Sigmoid colon (tissue), 7 donors: ENCODE measurements around the gene ARGLU1. TPM values are rescaled to one million over a fixed set of nuclear protein-coding genes. Genes with fewer than 3 reads are reported as not detected.

Experiments
- DNase-seq: peaks from one replicate; pipeline ENCODE4 v3.0.0-alpha.2; 2019
- H3K27ac ChIP-seq, 4 donors: fragments of 200-600 bp; sonication (generic); one replicate each; pipeline ENCODE4 v1.5.1; 2016 to 2019; ENCODE audit warnings: mild to moderate bottlenecking in 1 of 4
- H3K27me3 ChIP-seq, 3 donors: fragments of 200-600 bp; sonication (generic); one replicate each; pipeline ENCODE4 v1.5.1; 2019; ENCODE audit warnings: mild to moderate bottlenecking in 1 of 3
- H3K36me3 ChIP-seq, 4 donors: fragments of 200-600 bp; sonication (generic); one replicate each; pipeline ENCODE4 v1.5.1; 2016 to 2019
- H3K4me1 ChIP-seq, 4 donors: fragments of 200-600 bp; sonication (generic); one replicate each; pipeline ENCODE4 v1.5.1; 2017 to 2019
- H3K4me3 ChIP-seq, 4 donors: fragments of 200-600 bp; sonication (generic); one replicate each; pipeline ENCODE4 v1.5.1; 2017 to 2019; ENCODE audit warnings: mild to moderate bottlenecking in 2 of 4, moderate library complexity in 1 of 4
- H3K9me3 ChIP-seq, 4 donors: fragments of 200-600 bp in 3 of 4; sonication (generic) in 3 of 4; one replicate each; pipeline versions ENCODE4 v1.5.1 to v1.6.1; 2013 to 2019
- CTCF ChIP-seq, 4 experiments: fragments of 450-650 bp in 3 of 4; fragments of 200-600 bp in 1 of 4; IDR thresholded peaks; one replicate each; pipeline ENCODE4 v1.5.1; 2016 to 2019; ENCODE audit warnings: antibody characterized with exemption in 4 of 4, mild to moderate bottlenecking in 3 of 4, moderate library complexity in 2 of 4
- EP300 ChIP-seq, 4 donors: sonication (generic); formaldehyde crosslinking; IDR thresholded peaks; one replicate each; pipeline ENCODE4 v1.6.1; 2017; ENCODE audit warnings: antibody characterized with exemption in 4 of 4
- POLR2A ChIP-seq, 2 donors: fragments of 450-650 bp; IDR thresholded peaks; one replicate each; pipeline ENCODE4 v1.6.1; 2016; ENCODE audit warnings: antibody characterized with exemption in 2 of 2, mild to moderate bottlenecking in 2 of 2, moderate library complexity in 2 of 2
- POLR2AphosphoS5 ChIP-seq, 4 donors: sonication (generic); formaldehyde crosslinking; IDR thresholded peaks; one replicate each; pipeline ENCODE4 v1.6.1; 2017; ENCODE audit warnings: antibody characterized with exemption in 4 of 4
- WGBS, 2 donors: extraction: QIAGEN DNeasy Blood & Tissue Kit; methylation state at CpG; one replicate each; pipeline ENCODE4 v1.1.7; 2013; 5-methylcytosine and 5-hydroxymethylcytosine counted together
- intact Hi-C: fragments of 100-400 bp; cut with DNase I; formaldehyde crosslinking; loops from one replicate; pipeline ENCODE4 v1.15.1; 2023
- polyA plus RNA-seq, 3 donors: library from polyadenylated mRNA; stranded (reverse); fragments of 200-250 nt; gene quantifications; one replicate each; pipeline ENCODE4 v1.2.3, GENCODE V29; 2013
- total RNA-seq, 4 donors: library from RNA; depleted of rRNA; stranded (reverse); fragments of >200 nt; gene quantifications; one replicate each; pipeline ENCODE4 v1.1.0, GENCODE V29; 2016
- donor health status: healthy with polysubstance abuse.
- donor health status: Bipolar disorder and iron deficiency.
- donor health status: healthy.

The ARGLU1 gene
- total and polyA plus RNA-seq, 7 donors = 7.8 to 196 (median 88.1) TPM

DNA sequence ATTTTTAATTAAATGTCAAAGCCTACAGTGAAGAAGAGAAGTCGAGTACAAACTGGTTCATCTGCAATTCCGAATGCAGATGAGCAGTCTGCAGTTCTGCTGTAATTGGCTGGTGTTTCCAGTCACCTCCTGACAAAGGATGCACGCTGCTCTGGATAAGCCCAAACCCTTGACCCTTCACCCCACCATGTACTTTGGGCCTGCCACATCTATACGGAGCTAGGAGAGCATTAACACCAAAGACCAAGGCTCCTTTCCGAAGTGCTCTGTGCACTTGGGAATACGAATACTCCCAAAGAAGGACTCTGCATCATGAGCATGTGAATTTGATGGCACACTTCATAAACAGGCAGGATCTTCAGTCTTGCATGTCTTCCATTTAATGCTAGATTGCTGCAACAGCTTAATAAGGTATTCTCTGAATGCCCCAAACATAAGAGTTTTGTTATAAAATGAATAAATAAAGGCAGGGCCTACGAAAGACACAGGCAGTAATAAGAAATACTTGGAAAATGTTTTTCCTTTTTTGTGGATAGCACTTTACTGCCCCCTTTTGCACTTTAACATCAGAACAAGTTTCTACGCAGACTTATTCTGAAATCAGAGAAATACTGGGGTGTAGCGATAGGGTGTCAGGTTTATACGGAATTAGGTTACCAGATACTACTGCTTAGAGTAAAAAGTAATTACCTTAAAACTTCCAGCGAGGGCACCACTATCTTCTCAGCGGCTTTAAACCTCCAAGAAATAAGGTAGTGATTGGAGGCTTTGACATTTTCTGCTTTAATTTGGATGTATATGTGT is 47.5 kb downstream of the ARGLU1 start:
- no peaks in the 10 kb centered on the region for H3K9me3 ChIP-seq
- H3K27ac ChIP-seq = peak overlapping the region in 2 of 4 donors; percentile 23
- WGBS, 2 donors = 30 to 70% methylated on average over 12 of the region's 12 CpGs
- no peaks in the 10 kb centered on the region for H3K36me3 ChIP-seq
- H3K4me1 ChIP-seq = peaks cover 0 to 78% (median 45%) of the 10 kb centered on the region in 4 donors
- no peaks in the 10 kb centered on the region for H3K27me3 ChIP-seq
- no peak for TF ChIP-seq POLR2A (IDR thresholded peaks at IDR 0.05)
- no peak for TF ChIP-seq EP300 (IDR thresholded peaks at IDR 0.05)
- TF ChIP-seq POLR2AphosphoS5 (IDR thresholded peaks at IDR 0.05) = no peak
- TF ChIP-seq CTCF (IDR thresholded peaks at IDR 0.05) = peak in 3 of 4 experiments; percentile 33 to 56 (median 36)
- intact Hi-C loops = no loop called here
- no peak overlapping the region for H3K4me3 ChIP-seq
- no peak for DNase-seq

GRCh38 chr13:106518512-106518911 is 49.4 kb downstream of the ARGLU1 start:
- TF ChIP-seq POLR2AphosphoS5 (IDR thresholded peaks at IDR 0.05) = no peak
- H3K27me3 ChIP-seq = no peaks in the 10 kb centered on the region
- DNase-seq = no peak
- H3K4me1 ChIP-seq = peaks cover 0 to 78% (median 49%) of the 10 kb centered on the region in 4 donors
- WGBS, 2 donors = 89 to 92% methylated on average over 11 of the region's 11 CpGs
- H3K4me3 ChIP-seq = no peak overlapping the region
- H3K27ac ChIP-seq = no peak overlapping the region
- H3K36me3 ChIP-seq = no peaks in the 10 kb centered on the region
- intact Hi-C loops = no loop called here
- H3K9me3 ChIP-seq = no peaks in the 10 kb centered on the region

DNA sequence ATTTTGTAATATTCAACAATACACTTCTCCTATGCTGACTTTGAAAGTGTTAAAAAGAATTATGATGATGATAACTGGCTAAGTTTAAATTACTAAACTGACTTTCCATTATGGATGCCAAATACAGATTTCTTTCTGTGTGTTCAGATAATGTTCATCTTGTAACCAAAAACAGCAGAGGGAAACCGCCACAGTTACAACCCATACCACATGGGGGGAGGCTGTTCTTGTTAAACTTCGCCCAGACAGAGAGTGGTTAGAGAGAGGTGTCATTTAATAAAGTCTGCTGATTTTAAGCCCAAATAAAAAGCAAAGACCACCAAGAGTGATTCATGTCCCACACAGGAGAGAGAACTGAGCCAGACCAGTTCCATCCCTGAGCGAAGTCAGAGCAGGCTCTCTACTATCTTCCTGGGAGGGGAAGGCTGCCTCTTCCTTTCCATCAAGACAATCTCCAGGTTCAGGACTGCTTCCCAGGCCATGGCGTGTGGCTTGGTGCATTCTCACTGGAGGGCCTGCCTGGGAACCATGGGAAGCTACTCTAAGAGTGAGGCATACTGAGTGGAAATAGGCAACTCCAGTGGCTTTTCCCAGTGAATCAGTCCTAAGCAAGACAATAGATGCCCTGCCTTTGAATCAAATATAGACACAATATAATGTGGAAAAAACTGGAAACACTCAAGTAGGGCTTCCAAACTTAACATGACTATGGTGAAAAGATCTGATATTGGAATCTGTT is 50.7 kb downstream of the ARGLU1 start:
- Histone ChIP-seq H3K27me3 (no peaks in the 10 kb centered on the region), H3K36me3 (no peaks in the 10 kb centered on the region), H3K4me3 (no peak overlapping the region), H3K27ac (peak overlapping the region in 1 of 4 donors; percentile 21), H3K4me1 (peaks cover 0 to 77% (median 47%) of the 10 kb centered on the region in 4 donors), H3K9me3 (no peaks in the 10 kb centered on the region)
- no peak for DNase-seq
- TF ChIP-seq POLR2AphosphoS5 (IDR thresholded peaks at IDR 0.05) (no peak), EP300 (IDR thresholded peaks at IDR 0.05) (no peak), CTCF (IDR thresholded peaks at IDR 0.05) (no peak), POLR2A (IDR thresholded peaks at IDR 0.05) (no peak)
- WGBS, 2 donors = 85 to 96% methylated on average over 4 of the region's 4 CpGs
- intact Hi-C loops = no loop called here

GRCh38 chr13:106515635-106516254 is 52.2 kb downstream of the ARGLU1 start:
- Histone ChIP-seq H3K27me3 (no peaks in the 10 kb centered on the region), H3K36me3 (no peaks in the 10 kb centered on the region), H3K4me1 (peaks cover 0 to 70% (median 42%) of the 10 kb centered on the region in 4 donors), H3K27ac (peak overlapping the region in 2 of 4 donors; percentile 53 to 54), H3K9me3 (no peaks in the 10 kb centered on the region), H3K4me3 (no peak overlapping the region)
- TF ChIP-seq EP300 (IDR thresholded peaks at IDR 0.05) (no peak), POLR2A (IDR thresholded peaks at IDR 0.05) (no peak), POLR2AphosphoS5 (IDR thresholded peaks at IDR 0.05) (no peak), CTCF (IDR thresholded peaks at IDR 0.05) (no peak)
- no peak for DNase-seq
- 76 to 92% methylated on average over 5 of the region's 5 CpGs for WGBS, 2 donors
- intact Hi-C loops = no loop called here
